GM10266 (cell line): ENCODE measurements around the gene ASAH2.

Experiments used
- DNase-seq: peaks from one replicate; pipeline ENCODE4 v3.0.0; 2012; ENCODE audit errors: extremely low spot score
- TF ChIP-seq, protein P1 (sequence below): IDR thresholded peaks from 2 replicates; pipeline ENCODE4 v1.5.1; 2012; ENCODE audit warnings: mild to moderate bottlenecking, low read depth; ENCODE audit not compliant: control insufficient read depth, insufficient read depth; ENCODE audit errors: missing control alignments

ASAH2 gene

DNA sequence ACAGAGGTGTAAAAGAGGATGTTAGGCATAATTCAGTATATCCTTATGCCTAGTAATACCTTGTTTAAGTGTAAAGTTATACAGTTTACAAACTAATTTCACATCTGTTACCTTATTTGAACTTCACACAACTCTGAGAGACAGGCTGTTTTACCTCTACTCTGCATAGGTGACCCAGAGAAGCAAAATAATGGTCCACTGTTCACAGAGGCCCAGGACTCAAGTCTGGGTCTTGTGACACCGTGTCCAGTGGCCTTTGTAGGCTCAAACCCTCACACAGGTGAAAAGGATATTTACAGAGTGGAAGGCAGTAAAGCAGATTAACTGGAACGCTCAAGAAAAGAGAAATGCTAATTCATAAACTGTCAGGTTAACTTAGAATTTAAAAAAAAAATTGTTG, 32.1 kb downstream of the ASAH2 start:
- TF ChIP-seq, protein P1, sequence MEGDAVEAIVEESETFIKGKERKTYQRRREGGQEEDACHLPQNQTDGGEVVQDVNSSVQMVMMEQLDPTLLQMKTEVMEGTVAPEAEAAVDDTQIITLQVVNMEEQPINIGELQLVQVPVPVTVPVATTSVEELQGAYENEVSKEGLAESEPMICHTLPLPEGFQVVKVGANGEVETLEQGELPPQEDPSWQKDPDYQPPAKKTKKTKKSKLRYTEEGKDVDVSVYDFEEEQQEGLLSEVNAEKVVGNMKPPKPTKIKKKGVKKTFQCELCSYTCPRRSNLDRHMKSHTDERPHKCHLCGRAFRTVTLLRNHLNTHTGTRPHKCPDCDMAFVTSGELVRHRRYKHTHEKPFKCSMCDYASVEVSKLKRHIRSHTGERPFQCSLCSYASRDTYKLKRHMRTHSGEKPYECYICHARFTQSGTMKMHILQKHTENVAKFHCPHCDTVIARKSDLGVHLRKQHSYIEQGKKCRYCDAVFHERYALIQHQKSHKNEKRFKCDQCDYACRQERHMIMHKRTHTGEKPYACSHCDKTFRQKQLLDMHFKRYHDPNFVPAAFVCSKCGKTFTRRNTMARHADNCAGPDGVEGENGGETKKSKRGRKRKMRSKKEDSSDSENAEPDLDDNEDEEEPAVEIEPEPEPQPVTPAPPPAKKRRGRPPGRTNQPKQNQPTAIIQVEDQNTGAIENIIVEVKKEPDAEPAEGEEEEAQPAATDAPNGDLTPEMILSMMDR, result no peak
- DNase-seq, result no peak

DNA sequence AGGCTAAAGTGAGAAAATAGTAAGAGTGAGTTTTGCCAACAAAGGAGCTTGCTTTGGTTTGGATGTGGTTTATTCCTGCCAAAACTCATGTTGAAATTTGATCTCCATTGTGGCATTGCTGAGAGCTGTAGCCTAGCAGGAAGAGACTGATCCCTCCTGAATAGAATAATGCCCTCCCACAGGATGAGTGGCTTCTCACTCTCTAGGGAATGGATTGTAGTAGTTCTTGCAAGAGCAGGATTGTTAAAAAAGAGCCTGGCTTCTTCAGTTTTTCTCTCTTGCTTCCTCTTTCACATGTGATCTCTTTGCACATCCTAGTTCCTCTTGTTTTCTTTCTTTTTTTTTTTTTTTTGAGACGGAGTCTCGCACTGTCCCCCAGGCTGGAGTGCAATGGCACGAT, 34.4 kb downstream of the ASAH2 start:
- TF ChIP-seq, protein P1, result no peak
- DNase-seq, result no peak

GRCh38 chr10:50216418-50216817, 34.9 kb downstream of the ASAH2 start:
- TF ChIP-seq, protein P1, result no peak
- no peak for DNase-seq

- TF ChIP-seq, protein P1, result no peak
- DNase-seq, result no peak
Observed at GRCh38 chr10:50211670-50212069, 39.6 kb downstream of the ASAH2 start.

DNA sequence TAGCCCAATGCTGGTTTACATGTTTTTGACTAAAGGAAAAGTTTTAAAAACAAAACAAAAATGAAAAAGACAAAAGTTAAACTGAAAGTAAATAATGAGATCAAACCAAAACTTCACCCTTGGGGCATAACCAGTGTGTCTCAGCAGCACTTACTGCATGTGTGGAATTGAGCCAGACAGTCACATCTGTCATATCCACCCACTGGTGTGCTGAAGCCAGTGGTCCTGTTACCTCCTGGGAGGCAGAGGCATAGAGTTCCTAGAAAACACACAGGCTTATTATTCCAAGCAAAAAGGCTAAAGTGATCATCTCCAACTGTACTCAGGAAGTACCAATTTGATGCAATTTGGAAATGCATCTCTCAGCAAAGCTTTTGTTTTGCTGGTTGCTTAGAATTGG, 40.4 kb downstream of the ASAH2 start:
- no peak for DNase-seq
- TF ChIP-seq, protein P1, result no peak
